SW 1271 (cell line): Measurements from ENCODE around the gene GPA33.

Experiments used
- DNase-seq, 2 experiments: peaks; one replicate each; lab custom pipeline; 2025; lab: John Stamatoyannopoulos, UW

GPA33 gene

GRCh38 chr1:167117225-167117624 lies 27.0 kb upstream of the GPA33 start:
- no peak for DNase-seq

DNA sequence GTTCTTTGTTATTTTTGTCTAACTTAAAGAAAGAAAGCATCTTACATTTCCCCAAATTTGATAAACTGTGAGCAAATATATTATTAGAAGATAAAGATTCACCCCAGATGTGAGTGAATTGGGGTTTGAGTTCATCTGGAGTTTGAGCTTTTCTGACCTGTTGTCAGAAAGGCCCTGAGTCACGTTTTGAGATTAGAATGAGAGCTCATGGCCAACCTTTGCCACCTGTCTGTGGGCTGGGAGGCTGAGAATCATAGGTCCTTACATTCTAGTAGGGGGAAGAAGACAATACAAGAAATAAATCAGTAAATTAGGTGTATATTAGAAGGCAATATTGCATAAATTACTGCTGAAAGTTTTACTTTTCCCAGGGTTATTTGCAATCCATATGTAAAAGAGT lies 26.0 kb upstream of the GPA33 start:
- no peak for DNase-seq

GRCh38 chr1:167115655-167116054 lies 25.5 kb upstream of the GPA33 start:
- DNase-seq, result no peak

DNA sequence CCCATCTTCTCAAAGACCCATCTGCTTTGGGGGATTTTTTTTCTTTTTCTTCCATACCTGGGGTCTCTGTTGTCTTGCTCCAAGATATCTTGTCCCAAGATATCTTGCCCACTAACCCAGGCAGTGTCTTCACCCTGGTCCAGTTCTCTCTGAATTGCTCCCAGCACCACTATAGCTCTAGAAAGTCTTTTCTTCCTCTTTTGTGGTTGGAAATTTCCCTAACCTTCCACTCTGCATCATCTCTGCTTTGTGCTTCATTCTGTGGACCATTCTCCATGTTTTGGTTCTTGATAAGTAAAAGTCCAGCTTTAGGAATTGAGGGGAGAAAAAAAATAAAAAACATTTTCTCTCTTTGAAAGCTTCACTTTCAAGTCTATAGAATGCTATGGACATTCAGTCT lies 24.5 kb upstream of the GPA33 start:
- DNase-seq, result no peak

DNA sequence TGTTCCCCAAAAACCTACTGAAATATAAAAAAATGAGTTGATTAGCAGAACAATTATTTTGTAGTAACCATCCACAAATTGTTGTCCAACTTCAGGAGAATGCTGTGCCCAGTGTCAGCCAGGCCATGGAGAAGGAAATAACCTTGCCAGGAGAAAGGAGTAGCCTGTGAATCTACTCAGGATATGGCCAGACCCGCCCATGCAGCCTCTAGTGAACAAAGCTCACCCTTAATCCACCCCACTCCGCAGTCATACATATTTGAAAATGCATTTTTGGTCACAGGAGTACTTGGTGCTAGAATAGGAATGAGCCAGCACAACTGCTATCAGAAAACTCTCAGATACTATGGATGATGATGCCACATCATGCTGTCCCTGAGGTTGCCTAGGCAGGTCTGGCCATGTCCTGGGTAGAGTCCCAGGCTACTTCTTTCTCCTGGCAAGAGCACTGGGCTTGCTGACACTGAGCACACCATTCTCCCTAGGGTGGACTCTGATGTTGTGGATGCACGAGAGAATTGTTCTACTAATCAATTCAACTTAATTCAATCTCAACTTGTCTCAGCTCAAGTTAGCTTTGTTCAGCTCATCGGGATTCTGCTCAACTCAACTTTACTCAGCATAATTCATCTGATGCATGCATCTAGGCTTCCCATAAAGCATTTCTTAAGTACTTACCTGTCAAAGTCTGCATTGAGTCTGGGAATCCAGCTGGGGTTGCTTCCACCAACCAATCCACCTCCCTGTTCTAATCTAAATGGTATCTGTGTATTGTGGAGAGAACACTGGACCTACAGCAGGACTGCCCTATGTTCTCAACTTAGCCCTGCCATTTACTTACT lies 21.9 kb upstream of the GPA33 start:
- DNase-seq, result no peak

DNA sequence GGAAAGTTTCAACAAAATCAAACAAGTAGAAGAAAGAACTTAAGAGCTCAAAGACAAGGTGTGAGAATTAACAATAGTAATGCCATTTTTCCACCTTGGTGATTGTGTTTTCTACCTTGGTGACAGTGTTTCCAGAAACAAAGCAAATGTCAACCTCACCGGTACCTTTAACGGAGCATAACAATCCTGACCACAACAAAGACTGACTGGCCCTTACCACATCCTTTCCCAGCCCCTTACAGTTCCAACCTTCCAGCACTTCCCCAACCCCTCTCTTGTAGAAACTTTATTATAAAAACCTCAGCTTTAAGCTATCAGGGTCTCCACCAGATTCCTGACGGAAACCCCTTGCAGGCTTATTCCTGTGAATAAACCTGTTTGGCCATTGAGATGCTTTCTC lies 20.4 kb upstream of the GPA33 start:
- DNase-seq, result no peak

DNA sequence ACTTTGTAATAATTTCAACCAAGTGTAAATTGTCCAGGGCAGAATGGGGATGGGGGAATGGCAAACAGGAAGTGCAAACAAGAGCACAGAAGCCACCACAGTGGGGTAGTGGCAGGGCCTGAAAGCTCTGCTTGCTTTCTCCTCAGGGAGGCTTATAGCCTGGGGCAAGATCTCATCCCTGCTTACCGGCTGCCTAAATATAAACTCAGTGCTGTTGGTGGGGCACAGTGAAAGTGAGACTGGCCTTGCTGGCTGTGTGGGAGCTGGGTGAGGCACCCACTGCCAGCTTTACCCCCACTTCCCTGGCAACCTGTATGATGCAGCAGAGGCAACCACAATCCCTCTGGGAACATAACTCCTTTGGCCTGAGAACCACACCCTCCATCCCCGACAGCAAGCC lies 18.9 kb upstream of the GPA33 start:
- DNase-seq, result no peak

DNA sequence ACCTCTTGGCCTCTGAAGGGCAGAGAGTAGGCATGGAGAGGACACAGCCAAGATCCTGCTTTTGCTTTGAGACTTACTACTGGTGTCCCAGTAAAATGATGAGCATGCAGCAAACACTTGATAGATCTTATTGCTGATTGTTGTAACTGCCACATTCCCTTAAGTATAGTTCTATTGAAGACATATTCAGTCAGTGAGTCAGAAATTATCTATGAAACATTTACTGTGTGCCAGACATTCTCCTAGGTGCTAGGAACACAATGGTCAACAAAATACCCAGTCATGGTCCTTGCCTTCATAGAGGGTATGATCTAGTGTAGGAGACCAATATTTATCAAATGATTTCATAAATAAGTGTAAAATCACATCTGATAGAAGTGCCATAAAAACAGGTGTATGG lies 17.3 kb upstream of the GPA33 start:
- DNase-seq, result no peak

GRCh38 chr1:167106119-167106461 lies 15.9 kb upstream of the GPA33 start:
- no peak for DNase-seq

- no peak for DNase-seq
These were observed 15.3 kb upstream of the GPA33 start for GRCh38 chr1:167105271-167106118.

- no peak for DNase-seq
These were observed 14.1 kb upstream of the GPA33 start for GRCh38 chr1:167104256-167104633.

- no peak for DNase-seq
These were observed 12.9 kb upstream of the GPA33 start for GRCh38 chr1:167102906-167103573.

DNA sequence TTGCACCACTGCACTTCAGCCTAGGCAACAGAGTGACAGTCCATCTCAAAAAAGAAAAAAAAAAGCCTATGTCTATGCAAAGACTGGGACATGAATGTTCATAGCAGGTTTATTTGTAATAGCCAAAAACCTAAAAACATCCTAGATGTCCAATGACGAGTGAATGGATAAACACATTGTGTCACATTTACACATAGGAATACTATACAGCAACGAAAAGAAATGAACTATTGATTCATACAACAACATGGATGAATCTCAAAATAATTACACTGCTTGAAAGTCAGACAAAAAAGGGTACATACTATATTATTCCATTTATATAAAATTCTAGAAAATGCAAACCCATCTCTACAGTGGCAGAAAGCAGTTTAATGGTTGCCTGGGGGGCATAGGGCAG lies 11.6 kb upstream of the GPA33 start:
- no peak for DNase-seq

- no peak for DNase-seq
These were observed 10.6 kb upstream of the GPA33 start for GRCh38 chr1:167100730-167101129.

- no peak for DNase-seq
These were observed 9.7 kb upstream of the GPA33 start for GRCh38 chr1:167099851-167100250.

- DNase-seq, result no peak
These were observed 5.2 kb upstream of the GPA33 start for GRCh38 chr1:167095368-167095767.

GRCh38 chr1:167094690-167095089 lies 4.5 kb upstream of the GPA33 start:
- DNase-seq, result no peak

- DNase-seq, result no peak
These were observed 3.8 kb upstream of the GPA33 start, which contains the start of gene STYXL2 for GRCh38 chr1:167093846-167094516. STYXL2 (plus strand) TSS chr1:167094075; CDS start chr1:167094850, 775 bp downstream.

DNA sequence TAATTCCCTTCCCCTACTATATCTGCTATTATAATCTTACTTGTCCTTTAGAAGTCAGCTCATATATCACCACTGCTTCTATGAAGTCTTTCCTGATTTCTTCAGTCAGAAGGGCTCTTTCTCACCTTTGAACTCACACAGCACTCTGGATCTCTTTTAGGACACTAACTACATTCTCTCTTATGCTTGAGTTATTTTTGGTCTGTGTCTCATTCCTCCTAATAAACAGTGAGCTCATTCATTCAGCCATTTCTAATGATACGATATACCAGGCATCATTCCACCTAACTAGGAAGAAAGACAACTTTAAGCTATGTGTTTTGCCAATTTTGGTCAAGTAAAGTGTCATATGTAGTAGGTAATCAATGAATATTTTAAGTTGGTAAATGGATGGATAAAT lies 2.5 kb upstream of the GPA33 start:
- no peak for DNase-seq

- no peak for DNase-seq
These were observed 251 bp downstream of the GPA33 start for GRCh38 chr1:167089939-167090313.

DNA sequence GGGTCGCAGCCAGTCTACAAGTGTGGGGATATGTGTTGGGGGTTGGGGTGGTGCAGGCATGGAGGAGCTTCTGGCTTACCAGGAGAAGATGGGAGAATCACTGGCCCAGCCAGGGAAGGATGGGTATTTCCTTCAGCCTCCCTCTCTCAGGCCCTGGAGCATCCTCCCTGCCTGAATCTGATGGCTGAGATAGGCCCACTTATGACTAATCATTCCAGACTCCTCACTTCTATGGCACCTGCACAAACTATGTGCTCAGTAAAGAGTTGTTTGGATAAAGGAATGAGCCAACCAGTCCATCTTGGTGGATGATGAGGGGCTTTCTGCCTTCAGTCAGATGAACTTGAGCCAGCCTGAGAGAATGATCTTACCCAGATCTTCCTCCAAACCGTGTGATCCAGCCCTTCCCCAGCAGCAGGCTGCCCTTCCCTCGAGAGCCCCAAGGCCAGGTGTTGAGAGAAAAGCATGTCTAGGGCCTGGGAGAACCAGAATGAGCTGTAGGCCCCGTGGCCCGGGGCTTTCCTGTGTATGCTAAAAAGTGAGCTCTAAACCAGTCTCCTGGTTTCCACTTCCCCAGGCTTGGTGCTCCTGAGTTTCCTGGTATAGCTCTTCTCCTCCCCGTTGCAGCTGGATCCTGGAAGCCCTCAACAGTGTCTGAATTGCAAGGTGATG lies 1.3 kb downstream of the GPA33 start:
- no peak for DNase-seq

DNA sequence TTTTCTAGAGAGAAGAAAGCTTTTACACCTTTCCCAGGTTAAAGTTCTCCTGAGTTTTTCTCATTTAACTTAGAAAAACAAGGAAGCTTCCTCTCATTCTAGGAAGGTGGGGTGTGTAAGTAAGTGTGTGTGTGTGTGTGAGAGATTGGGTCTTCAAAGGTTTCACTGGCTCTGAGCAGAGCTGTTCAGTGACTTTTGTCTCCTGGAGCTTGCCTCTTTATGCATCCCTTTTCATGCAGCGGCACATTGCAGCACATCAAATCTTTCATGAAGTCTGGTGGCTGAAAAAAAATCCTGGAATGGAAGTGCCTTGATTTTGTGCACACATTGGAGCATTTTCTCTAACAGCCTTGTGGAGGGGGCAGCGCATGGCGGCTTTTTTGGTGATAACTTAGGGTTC lies 3.4 kb downstream of the GPA33 start:
- DNase-seq, result no peak
